Raji (cell line): Measurements from ENCODE around the gene SELENOW.
"Not testable (repeated sequence)": the region's sequence is repeated elsewhere in the genome, so short reads cannot be mapped to it uniquely, and the experiment has no call there.

ENCODE experiments used
- POLR2A ChIP-seq: IDR thresholded peaks from 2 replicates; pipeline ENCODE4 v1.6.1; 2011; ENCODE audit warnings: low read depth, low read length, control low read depth; ENCODE audit not compliant: insufficient read depth

SELENOW gene

DNA sequence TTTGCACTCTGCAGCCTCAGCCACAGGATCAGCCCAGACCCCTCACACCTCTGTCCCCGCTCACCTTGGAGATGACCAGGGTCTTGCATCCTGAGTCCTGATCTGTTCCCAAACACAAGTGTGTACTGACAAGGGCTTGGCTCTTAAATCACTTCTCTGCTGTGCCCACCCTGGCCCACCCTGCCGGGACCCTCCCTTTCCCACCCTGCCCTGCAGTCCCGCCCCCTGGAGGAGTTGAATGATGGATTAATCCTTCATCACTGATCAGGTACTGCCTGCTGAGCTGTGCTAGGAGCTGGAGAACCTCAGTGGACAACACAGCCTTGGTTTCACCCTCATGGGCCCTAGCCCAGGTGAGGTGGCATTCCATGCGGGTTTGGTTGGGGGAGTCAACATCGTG, 25.9 kb downstream of the SELENOW start, which contains the start of gene TPRX1:
TPRX1 (minus strand) TSS at position 101 of the 400 bp plus-strand sequence; CDS start at position 89, 12 bp downstream.
- not testable (repeated sequence) for TF ChIP-seq POLR2A

GRCh38 chr19:47805313-47805712, 26.8 kb downstream of the SELENOW start:
- no peak for TF ChIP-seq POLR2A

DNA sequence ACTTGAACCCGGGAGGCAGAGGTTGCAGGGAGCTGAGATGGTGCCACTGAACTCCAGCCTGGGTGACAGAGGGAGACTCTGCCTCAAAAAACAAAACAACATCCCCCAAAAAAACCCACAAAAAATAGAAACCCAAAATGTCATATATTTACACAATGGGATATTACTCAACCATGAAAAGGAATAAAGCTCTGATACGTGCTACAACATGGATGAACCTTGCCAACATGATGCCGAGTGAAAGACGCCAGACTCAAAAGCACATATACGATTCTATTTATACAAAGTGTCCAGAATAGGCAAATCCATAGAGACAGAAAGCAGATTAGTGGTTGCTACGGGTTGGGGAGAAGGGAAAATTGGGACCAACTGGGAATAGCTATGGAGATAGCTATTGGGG, 27.9 kb downstream of the SELENOW start:
- no peak for TF ChIP-seq POLR2A

DNA sequence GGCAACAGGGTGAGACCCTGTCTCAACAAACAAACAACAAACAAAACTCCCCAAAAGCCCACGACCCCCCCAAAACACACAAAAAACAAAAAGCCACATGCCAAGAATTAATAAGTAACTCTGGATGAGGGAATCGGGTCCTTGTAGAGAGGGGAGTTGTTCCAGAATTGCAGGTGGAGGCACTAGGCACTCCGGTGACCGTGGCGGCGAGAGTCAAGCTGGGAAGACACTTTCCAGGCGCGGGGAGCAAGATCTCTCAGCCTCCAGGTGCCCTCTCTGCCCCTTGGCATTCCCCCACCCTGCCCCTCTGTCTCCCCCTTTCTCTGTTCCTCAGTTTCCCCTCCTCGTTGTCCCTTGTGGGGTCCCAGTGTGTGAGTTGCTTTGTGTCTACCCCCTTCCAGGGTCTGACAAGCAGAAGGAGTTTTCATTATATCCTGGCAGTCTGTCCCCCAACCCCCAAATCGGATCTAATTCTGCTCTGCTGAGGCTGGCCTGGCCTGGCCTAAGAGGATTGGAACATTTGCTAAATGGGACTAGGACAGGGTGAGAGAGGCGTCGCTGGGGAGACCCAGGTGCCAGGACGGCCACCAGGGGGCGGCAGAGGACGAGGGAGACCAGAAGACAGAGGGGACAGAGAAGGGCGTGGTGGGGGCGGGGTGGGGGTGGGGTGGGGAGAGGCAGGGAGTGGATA, 34.9 kb downstream of the SELENOW start:
- TF ChIP-seq POLR2A: no peak

DNA sequence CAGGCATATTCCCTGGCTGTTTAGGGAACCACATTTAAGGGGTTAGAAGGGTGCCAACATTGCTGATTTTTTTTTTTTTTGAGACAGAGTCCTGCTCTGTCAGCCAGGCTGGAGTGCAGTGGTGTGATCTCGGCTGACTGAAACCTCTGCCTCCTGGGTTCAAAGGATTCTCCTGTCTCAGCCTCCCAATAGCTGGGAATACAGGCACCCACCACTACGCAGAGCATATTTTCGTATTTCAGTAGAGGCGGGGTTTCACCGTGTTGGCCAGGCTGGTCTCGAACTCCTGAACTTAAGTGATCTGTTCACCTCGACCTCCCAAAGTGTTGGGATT, 35.5 kb downstream of the SELENOW start:
- TF ChIP-seq POLR2A: no peak

DNA sequence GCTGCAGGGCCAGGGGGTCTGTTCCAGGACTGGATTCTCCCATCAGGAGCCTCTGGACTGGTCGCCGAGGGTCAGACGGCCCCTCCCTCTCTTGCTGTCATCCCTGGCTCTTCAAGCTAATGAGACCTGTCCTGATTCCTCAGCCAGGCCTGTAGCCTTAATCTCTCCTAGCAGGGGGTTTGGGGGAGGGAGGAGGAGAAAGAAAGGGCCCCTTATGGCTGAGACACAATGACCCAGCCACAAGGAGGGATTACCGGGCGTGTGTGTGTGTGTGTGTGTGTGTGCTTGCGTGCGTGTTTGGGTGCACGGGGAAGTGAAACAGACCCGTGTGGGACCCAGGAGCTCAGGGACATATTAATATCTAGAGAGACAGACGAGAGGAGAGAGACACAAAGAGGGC, 41.4 kb downstream of the SELENOW start:
- TF ChIP-seq POLR2A: no peak

DNA sequence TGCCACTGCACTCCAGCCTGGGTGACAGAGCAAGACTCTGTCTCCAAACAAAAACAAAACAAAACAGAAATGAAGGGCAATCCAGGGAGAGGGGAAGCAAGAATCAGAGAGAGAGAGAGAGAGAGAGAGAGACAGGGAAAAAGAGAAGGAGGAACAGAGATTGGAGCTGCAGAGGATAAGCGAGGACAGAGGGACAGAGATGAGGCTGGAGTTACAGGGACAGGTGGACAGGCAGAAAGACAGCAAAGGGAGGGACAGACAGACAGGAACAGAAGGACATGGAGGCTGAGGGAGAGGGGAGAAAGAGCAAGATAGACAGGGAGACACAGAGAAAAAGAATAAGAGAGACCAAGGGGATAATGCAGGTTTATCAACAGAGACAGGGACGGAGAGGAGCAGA, 41.9 kb downstream of the SELENOW start:
- no peak for TF ChIP-seq POLR2A

DNA sequence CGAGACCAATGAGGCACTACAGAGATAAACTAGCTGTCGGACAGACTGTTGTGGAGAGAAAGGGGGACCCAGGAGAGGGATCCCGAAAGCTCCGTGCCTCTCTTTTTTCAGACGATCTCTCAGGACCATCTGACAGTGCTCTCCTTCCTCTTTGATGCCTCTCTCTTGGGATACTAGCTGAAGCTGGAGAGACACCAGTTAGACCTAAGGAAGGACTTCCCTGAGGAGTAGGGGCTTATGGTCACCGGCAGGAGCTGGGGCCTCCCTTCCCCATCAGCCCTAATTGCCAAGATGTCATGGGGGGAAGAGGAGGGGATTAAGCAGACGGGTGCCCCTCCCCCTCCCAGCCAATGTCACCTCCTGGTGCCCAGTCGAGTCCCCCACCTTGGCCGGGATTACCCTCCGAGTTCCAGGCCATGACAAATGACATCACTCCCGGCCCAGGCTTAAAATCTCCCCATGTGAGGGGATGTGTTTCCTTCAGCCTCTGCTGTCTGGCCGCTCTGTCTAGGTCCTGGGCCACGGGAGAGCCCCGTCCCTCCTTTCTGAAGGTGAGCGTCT, 43.0 kb downstream of the SELENOW start, which contains the start of gene CRX:
CRX (plus strand) TSS at position 478 of the 561 bp plus-strand sequence. CDS start 12,507 bp downstream, outside the sequence.
- no peak for TF ChIP-seq POLR2A

- no peak for TF ChIP-seq POLR2A
Measured at GRCh38 chr19:47824396-47824795, 45.9 kb downstream of the SELENOW start.

GRCh38 chr19:47826800-47827199, 48.3 kb downstream of the SELENOW start:
- no peak for TF ChIP-seq POLR2A

DNA sequence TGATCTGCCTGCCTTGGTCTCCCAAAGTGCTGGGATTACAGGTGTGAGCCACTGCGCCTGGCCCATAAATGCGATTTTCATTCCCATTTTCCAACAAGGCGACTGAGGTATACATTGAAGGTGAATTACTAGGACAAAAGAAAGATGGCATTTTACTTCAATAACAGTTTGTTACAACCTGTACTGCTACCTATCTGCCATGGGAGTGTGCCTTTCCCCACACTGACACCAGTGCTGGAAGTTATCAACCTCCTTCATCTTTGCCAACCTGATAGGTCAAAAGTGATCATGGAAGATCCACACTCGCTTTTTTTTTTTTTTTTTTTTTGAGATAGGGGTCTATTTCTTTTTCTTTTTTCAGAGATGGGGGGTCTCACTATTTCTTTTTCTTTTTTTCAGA, 54.2 kb downstream of the SELENOW start:
- TF ChIP-seq POLR2A: no peak
